Upper lobe of right lung (tissue), 1 donor: ENCODE data around the gene GALNTL6. TPM values are rescaled to one million over a fixed set of nuclear protein-coding genes. Genes with fewer than 3 reads are reported as not detected.

ENCODE experiments used
- ATAC-seq: fragments of 200-7000 bp; cut with Tn5 transposase; one replicate; pipeline ENCODE4 v1.9.1; 2020; ENCODE audit warnings: mild to moderate bottlenecking, moderate library complexity
- DNase-seq: peaks from one replicate; pipeline ENCODE4 v3.0.0-alpha.2; 2020
- H3K27ac ChIP-seq: fragments of 200-600 bp; one replicate; pipeline ENCODE4 v1.8.0; 2022
- H3K27me3 ChIP-seq: fragments of 200-600 bp; one replicate; pipeline ENCODE4 v1.8.0; 2022; ENCODE audit warnings: mild to moderate bottlenecking
- H3K36me3 ChIP-seq: fragments of 200-600 bp; one replicate; pipeline ENCODE4 v1.8.0; 2022
- H3K4me1 ChIP-seq: fragments of 200-600 bp; one replicate; pipeline ENCODE4 v1.8.0; 2022
- H3K4me3 ChIP-seq: fragments of 200-600 bp; one replicate; pipeline ENCODE4 v1.8.0; 2022; ENCODE audit warnings: mild to moderate bottlenecking
- H3K9me3 ChIP-seq: fragments of 200-600 bp; one replicate; pipeline ENCODE4 v1.8.0; 2022
- intact Hi-C: fragments of 100-400 bp; cut with DNase I; formaldehyde crosslinking; loops from one replicate; pipeline ENCODE4 v1.11.0; 2022
- total RNA-seq: library from RNA; stranded (reverse); fragmentation: NEBNext Ultra II Directional; extraction: Animal tissue kit (Norgen Biotek cat#: 25700); gene quantifications from one replicate; pipeline ENCODE4 v1.2.1, GENCODE V29; 2021
- TF ChIP-seq, protein P1 (sequence below): fragments of 200-600 bp; IDR thresholded peaks from one replicate; pipeline ENCODE4 v1.8.0; 2022; ENCODE audit warnings: antibody characterized with exemption
- donor health status: DM: no; HTN: yes; CAD: no; lungs with severe emphysema.

Gene GALNTL6
- total RNA-seq, 1 donor from 2014 or later, result 0.20 TPM

DNA sequence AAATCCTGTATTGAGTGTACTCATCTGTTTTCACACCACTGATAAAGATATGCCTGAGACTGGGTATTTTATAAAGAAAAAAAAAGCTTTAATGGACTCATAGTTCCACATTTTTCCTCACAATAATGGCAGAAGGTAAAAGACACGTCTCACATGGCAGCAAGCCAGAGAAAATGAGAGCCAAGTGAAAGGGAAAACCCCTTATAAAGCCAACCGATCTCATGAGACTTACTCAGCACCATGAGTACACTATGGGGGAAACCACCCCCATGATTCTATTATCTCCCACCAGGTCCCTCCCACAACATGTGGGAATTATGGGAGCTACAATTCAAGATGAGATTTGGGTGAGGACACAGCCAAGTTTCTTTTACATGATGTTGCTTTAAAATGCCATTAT is 171.9 kb downstream of the GALNTL6 start:
- Histone ChIP-seq H3K27ac (no peak overlapping the region), H3K9me3 (no peaks in the 10 kb centered on the region), H3K4me3 (no peak overlapping the region), H3K36me3 (no peaks in the 10 kb centered on the region), H3K4me1 (no peaks in the 10 kb centered on the region), H3K27me3 (no peaks in the 10 kb centered on the region)
- intact Hi-C loops, result no loop called here
- DNase-seq (no peak), ATAC-seq (no peak)
- TF ChIP-seq, protein P1, sequence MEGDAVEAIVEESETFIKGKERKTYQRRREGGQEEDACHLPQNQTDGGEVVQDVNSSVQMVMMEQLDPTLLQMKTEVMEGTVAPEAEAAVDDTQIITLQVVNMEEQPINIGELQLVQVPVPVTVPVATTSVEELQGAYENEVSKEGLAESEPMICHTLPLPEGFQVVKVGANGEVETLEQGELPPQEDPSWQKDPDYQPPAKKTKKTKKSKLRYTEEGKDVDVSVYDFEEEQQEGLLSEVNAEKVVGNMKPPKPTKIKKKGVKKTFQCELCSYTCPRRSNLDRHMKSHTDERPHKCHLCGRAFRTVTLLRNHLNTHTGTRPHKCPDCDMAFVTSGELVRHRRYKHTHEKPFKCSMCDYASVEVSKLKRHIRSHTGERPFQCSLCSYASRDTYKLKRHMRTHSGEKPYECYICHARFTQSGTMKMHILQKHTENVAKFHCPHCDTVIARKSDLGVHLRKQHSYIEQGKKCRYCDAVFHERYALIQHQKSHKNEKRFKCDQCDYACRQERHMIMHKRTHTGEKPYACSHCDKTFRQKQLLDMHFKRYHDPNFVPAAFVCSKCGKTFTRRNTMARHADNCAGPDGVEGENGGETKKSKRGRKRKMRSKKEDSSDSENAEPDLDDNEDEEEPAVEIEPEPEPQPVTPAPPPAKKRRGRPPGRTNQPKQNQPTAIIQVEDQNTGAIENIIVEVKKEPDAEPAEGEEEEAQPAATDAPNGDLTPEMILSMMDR, result no peak

GRCh38 chr4:171993247-171993646 is 180.0 kb downstream of the GALNTL6 start:
- no peak for DNase-seq
- TF ChIP-seq, protein P1, result no peak
- H3K27me3 ChIP-seq, result no peaks in the 10 kb centered on the region
- ATAC-seq, result no peak
- intact Hi-C loops, result no loop called here
- no peak overlapping the region for H3K27ac ChIP-seq
- H3K4me3 ChIP-seq, result no peak overlapping the region
- H3K36me3 ChIP-seq, result no peaks in the 10 kb centered on the region
- no peaks in the 10 kb centered on the region for H3K9me3 ChIP-seq
- H3K4me1 ChIP-seq, result no peaks in the 10 kb centered on the region

DNA sequence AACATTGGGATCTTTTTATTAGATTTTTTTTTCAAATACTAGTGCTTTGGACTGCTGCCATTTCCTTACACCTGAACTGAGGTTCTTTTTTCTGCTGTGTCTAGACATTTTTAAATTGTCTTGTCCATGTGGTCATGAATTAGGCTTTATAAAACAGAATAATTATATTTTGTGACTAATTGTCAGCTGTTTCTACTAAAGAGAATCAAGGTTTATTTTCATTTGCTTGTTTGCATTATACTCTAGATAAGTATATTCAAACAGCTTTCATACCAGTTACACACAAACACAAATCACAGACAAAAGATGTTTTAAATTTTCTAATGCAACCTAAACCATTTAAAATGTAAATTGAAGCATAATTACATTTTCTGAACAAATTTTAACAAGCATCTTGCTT is 194.7 kb downstream of the GALNTL6 start:
- ATAC-seq (no peak), DNase-seq (no peak)
- Histone ChIP-seq H3K9me3 (no peaks in the 10 kb centered on the region), H3K27me3 (no peaks in the 10 kb centered on the region), H3K4me1 (no peaks in the 10 kb centered on the region), H3K4me3 (no peak overlapping the region), H3K27ac (no peak overlapping the region), H3K36me3 (no peaks in the 10 kb centered on the region)
- TF ChIP-seq, protein P1, result no peak
- intact Hi-C loops, result no loop called here

DNA sequence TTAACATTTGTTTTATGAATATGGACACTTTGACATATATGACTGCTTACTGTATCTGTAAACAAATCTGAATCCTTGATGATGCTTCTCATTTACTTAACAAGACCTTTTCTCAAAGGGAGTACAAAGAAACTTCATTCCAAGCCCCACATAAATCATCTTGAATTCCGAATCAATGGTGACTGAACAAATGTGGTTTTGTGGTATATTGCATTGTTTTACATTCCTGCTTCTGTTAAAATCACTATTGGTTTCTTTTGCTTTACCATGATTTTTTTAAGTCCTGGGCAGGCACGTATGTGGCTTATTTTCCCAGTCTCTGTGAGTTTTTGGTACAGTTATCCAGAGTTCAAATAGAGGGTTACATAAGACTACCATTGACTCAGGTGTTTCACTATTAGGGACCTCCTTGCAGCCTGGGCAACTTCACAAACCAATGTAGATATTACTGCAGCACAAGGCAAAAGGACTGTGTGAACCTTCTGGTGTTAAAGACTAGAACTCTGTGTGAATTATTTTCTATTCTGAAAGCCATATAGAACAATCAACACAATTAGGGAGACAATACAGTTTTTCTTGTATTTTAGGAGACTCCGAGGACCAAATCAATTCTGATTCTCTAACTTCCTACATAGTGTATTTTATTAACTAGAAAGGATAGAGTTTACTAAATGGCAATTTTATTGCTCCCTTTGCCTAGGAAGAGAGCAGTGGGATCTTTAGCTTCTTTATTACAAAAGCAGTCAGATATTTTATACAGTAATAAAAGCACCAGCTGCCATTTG is 196.4 kb downstream of the GALNTL6 start:
- Histone ChIP-seq H3K4me1 (no peaks in the 10 kb centered on the region), H3K36me3 (no peaks in the 10 kb centered on the region), H3K27ac (no peak overlapping the region), H3K4me3 (no peak overlapping the region), H3K9me3 (no peaks in the 10 kb centered on the region), H3K27me3 (no peaks in the 10 kb centered on the region)
- ATAC-seq (no peak), DNase-seq (no peak)
- intact Hi-C loops, result no loop called here
- TF ChIP-seq, protein P1, result no peak

DNA sequence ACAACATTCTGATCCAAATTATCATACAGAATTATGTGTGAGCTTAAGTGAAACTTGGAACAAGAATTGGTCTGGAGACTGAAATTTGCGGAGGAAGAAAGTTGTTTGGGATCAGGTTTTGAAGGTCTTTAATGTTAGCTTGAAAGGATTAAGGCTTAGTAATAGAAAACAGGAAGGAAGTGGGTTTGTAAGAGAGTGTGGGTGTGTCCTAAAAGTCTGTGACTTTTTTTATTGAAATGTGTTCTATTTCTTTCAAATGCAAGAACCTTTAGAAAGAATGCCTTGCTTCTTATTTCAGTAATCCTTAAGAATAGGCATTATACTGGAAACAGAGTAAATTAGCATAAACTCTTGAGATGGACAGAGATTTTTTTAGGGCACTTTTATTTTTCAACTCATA is 198.0 kb downstream of the GALNTL6 start:
- H3K9me3 ChIP-seq, result no peaks in the 10 kb centered on the region
- ATAC-seq (no peak), DNase-seq (no peak)
- H3K27ac ChIP-seq, result no peak overlapping the region
- intact Hi-C loops, result no loop called here
- no peak overlapping the region for H3K4me3 ChIP-seq
- no peaks in the 10 kb centered on the region for H3K4me1 ChIP-seq
- no peaks in the 10 kb centered on the region for H3K27me3 ChIP-seq
- TF ChIP-seq, protein P1, result no peak
- no peaks in the 10 kb centered on the region for H3K36me3 ChIP-seq
